Keratinocyte (primary cell): ENCODE measurements around the gene GPT2.

ENCODE experiments used
- CTCF ChIP-seq, 3 experiments: IDR thresholded peaks in 1 of 3; conservative IDR thresholded peaks in 1 of 3; optimal IDR thresholded peaks in 1 of 3; 2 replicates in 2 of 3; 3 replicates in 1 of 3; pipeline versions ENCODE3 to v1.5.1; 2011; ENCODE audit warnings: low read length in 3 of 3, mild to moderate bottlenecking in 3 of 3, moderate library complexity in 2 of 3, control low read depth in 1 of 3, inconsistent platforms in 1 of 3; ENCODE audit not compliant: insufficient read depth in 2 of 3; ENCODE audit errors: extremely low read depth in 1 of 3
- EZH2 ChIP-seq: IDR thresholded peaks from one replicate; pipeline ENCODE4 v1.6.1; 2012; ENCODE audit warnings: inconsistent platforms, mild to moderate bottlenecking, low read length, moderate library complexity

GRCh38 chr16:46859719-46860152 is 24.4 kb upstream of the GPT2 start:
- TF ChIP-seq CTCF (optimal IDR thresholded peaks at IDR 0.05 in 1 of 3, IDR thresholded peaks at IDR 0.05 in 1 of 3, conservative IDR thresholded peaks at IDR 0.05 in 1 of 3; ENCODE audit: extremely low read depth in 1 of 3, insufficient read depth in 2 of 3, low read length in 3 of 3) (no peak), EZH2 (no peak)
